CD8-positive, alpha-beta memory T cell (primary cell): Measurements from ENCODE around the gene CTNNA3. TPM values are rescaled to one million over a fixed set of nuclear protein-coding genes. Genes with fewer than 3 reads are reported as not detected.

Experiments used
- CTCF ChIA-PET: fragments of 350-600 bp; sonication (Branson Sonifier 250); formaldehyde crosslinking; loops from one replicate; lab custom pipeline; 2021; ENCODE audit warnings: antibody characterized with exemption; lab: Charles Lee
- POLR2A ChIA-PET: fragments of 350-600 bp; sonication (Branson Sonifier 250); formaldehyde crosslinking; loops from one replicate; lab custom pipeline; 2021; ENCODE audit warnings: antibody characterized with exemption; lab: Charles Lee
- DNase-seq, 5 donors: peaks; one replicate each; pipeline versions ENCODE4 v3.0.0 to v3.0.0-alpha.2; 2020 to 2022; ENCODE audit warnings: mixed read lengths in 1 of 5
- H3K27ac ChIP-seq: one replicate; pipeline ENCODE4 v1.7.0; 2013; ENCODE audit warnings: low read depth, mild to moderate bottlenecking, low read length, moderate library complexity
- H3K27me3 ChIP-seq: 2 replicates; pipeline ENCODE4 v1.7.0; 2013; ENCODE audit warnings: low read length, mild to moderate bottlenecking; ENCODE audit not compliant: insufficient read depth, poor library complexity, severe bottlenecking
- H3K36me3 ChIP-seq: 2 replicates; pipeline ENCODE4 v1.7.0; 2013; ENCODE audit warnings: mild to moderate bottlenecking, low read length, moderate library complexity; ENCODE audit not compliant: insufficient read depth
- H3K4me1 ChIP-seq: 2 replicates; pipeline ENCODE4 v1.7.0; 2013; ENCODE audit warnings: mild to moderate bottlenecking, low read length, moderate library complexity; ENCODE audit not compliant: insufficient read depth
- H3K4me3 ChIP-seq: 2 replicates; pipeline ENCODE4 v1.7.0; 2013; ENCODE audit warnings: mild to moderate bottlenecking, low read length
- H3K9me3 ChIP-seq: 2 replicates; pipeline ENCODE4 v1.7.0; 2013; ENCODE audit warnings: mild to moderate bottlenecking, low read length
- H3K27ac Mint-ChIP-seq, 8 donors: one replicate each; pipeline ENCODE4 v1.8.0; 2020 to 2021; ENCODE audit warnings: mixed read lengths in 8 of 8, mild to moderate bottlenecking in 6 of 8, inconsistent platforms in 3 of 8, moderate library complexity in 3 of 8
- H3K27me3 Mint-ChIP-seq, 2 donors: one replicate each; pipeline ENCODE4 v1.8.0; 2020 to 2021; ENCODE audit warnings: mixed read lengths in 2 of 2, mild to moderate bottlenecking in 1 of 2, moderate library complexity in 1 of 2
- H3K36me3 Mint-ChIP-seq, 3 donors: one replicate each; pipeline ENCODE4 v1.8.0; 2020 to 2021; ENCODE audit warnings: mixed read lengths in 3 of 3, inconsistent platforms in 1 of 3, mild to moderate bottlenecking in 1 of 3
- H3K4me1 Mint-ChIP-seq, 3 donors: one replicate each; pipeline ENCODE4 v1.8.0; 2020 to 2021; ENCODE audit warnings: mixed read lengths in 3 of 3, inconsistent platforms in 1 of 3, mild to moderate bottlenecking in 1 of 3
- H3K4me3 Mint-ChIP-seq, 7 donors: one replicate each; pipeline ENCODE4 v1.8.0; 2020 to 2021; ENCODE audit warnings: mixed read lengths in 7 of 7, mild to moderate bottlenecking in 6 of 7, moderate library complexity in 4 of 7, inconsistent platforms in 2 of 7
- H3K9me3 Mint-ChIP-seq, 5 donors: one replicate each; pipeline ENCODE4 v1.8.0; 2020 to 2022; ENCODE audit warnings: mixed read lengths in 5 of 5, mild to moderate bottlenecking in 3 of 5, moderate library complexity in 2 of 5, inconsistent platforms in 1 of 5
- polyA plus RNA-seq: library from polyadenylated mRNA; unstranded; fragments of 300-500 nt; fragmentation: Illumina TruSeq; gene quantifications from one replicate; pipeline ENCODE4 v1.2.3, GENCODE V29; 2021
- total RNA-seq, 2 experiments: library from RNA; stranded (reverse); gene quantifications; one replicate each; pipeline ENCODE4 v1.2.3, GENCODE V29; 2021

CTNNA3 gene
- total and polyA plus RNA-seq, 3 experiments from 2014 or later: 0.92 TPM; not detected in 2

DNA sequence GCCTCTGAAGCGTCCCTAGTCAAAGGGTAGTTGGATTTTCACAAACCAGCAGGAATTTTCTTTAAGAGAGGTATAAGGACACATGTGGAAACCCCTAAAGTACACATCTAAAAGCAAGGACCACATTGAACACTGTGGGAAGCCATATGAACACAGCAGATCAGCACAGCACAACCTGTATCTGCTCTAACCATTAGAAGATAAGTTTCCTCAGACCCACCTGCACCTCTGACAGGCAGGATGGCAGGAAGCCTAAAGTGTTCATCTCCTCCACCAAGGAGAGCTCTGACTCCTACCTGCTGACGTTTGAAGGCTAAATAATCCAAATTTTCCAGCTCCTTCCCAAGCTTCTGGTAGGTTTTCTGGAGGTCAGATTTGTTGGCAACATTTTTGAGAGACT is 174.4 kb downstream of the CTNNA3 start:
- H3K9me3 Mint-ChIP-seq: no peaks in the 10 kb centered on the region
- peaks cover 0 to 4% (median 2%) of the 10 kb centered on the region in 3 donors for H3K4me1 Mint-ChIP-seq
- ChIA-PET CTCF (interaction anchor here (1.1 to 2.0 kb wide), 3 partner anchors 10 to 258 kb away, joined by 4 to 6 read pairs (median 5); no protein-coding TSS in a partner anchor), POLR2A (no interaction called here)
- no peaks in the 10 kb centered on the region for H3K9me3 ChIP-seq
- no peak overlapping the region for H3K4me3 Mint-ChIP-seq
- peaks cover 0 to 19% of the 10 kb centered on the region in 2 donors for H3K27me3 Mint-ChIP-seq
- H3K4me1 ChIP-seq: no peaks in the 10 kb centered on the region
- H3K27ac Mint-ChIP-seq: no peak overlapping the region
- no peak overlapping the region for H3K27ac ChIP-seq
- no peaks in the 10 kb centered on the region for H3K36me3 ChIP-seq
- no peaks in the 10 kb centered on the region for H3K27me3 ChIP-seq
- no peak for DNase-seq
- no peaks in the 10 kb centered on the region for H3K36me3 Mint-ChIP-seq
- H3K4me3 ChIP-seq: no peak overlapping the region

- ChIA-PET CTCF (interaction anchor here (1.0 to 2.0 kb wide), 3 partner anchors 11 to 28 kb away, joined by 3 to 6 read pairs (median 4); no protein-coding TSS in a partner anchor), POLR2A (no interaction called here)
- no peak overlapping the region for H3K4me3 Mint-ChIP-seq
- no peak overlapping the region for H3K27ac ChIP-seq
- no peaks in the 10 kb centered on the region for H3K9me3 Mint-ChIP-seq
- no peaks in the 10 kb centered on the region for H3K9me3 ChIP-seq
- H3K27ac Mint-ChIP-seq: no peak overlapping the region
- peaks cover 0 to 24% of the 10 kb centered on the region in 2 donors for H3K27me3 Mint-ChIP-seq
- H3K27me3 ChIP-seq: no peaks in the 10 kb centered on the region
- no peaks in the 10 kb centered on the region for H3K36me3 Mint-ChIP-seq
- peak in 2 of 5 donors; percentile 7 to 22 for DNase-seq
- peaks cover 0 to 4% (median 2%) of the 10 kb centered on the region in 3 donors for H3K4me1 Mint-ChIP-seq
- no peak overlapping the region for H3K4me3 ChIP-seq
- H3K36me3 ChIP-seq: no peaks in the 10 kb centered on the region
- H3K4me1 ChIP-seq: no peaks in the 10 kb centered on the region
These were observed 175.0 kb downstream of the CTNNA3 start for GRCh38 chr10:67520924-67521520.

DNA sequence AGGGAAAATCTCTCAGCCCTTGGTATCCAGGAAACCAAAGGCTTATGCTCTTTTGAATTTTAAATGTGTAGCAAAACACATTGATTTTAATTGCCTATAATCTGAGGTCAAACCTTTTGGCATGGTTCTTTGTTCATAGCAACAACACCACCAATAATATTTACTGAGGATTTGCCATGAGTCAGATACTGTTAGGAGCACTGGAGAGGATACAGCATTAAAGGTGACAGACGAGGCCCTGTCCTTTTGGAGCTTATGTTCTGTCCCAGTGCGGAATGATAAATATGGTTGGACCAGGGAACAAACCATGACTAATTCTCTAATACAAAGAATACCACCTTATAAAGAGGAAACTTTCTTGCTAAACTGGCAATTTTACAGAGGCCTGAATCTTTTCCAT is 176.6 kb downstream of the CTNNA3 start:
- ChIA-PET CTCF (no interaction called here), POLR2A (no interaction called here)
- Mint-ChIP-seq H3K27ac (no peak overlapping the region), H3K4me3 (no peak overlapping the region), H3K36me3 (no peaks in the 10 kb centered on the region), H3K4me1 (peaks cover 0 to 4% (median 2%) of the 10 kb centered on the region in 3 donors), H3K9me3 (no peaks in the 10 kb centered on the region), H3K27me3 (peaks cover 0 to 24% of the 10 kb centered on the region in 2 donors)
- Histone ChIP-seq H3K4me1 (no peaks in the 10 kb centered on the region), H3K27me3 (no peaks in the 10 kb centered on the region), H3K36me3 (no peaks in the 10 kb centered on the region), H3K9me3 (no peaks in the 10 kb centered on the region), H3K4me3 (no peak overlapping the region), H3K27ac (no peak overlapping the region)
- no peak for DNase-seq

DNA sequence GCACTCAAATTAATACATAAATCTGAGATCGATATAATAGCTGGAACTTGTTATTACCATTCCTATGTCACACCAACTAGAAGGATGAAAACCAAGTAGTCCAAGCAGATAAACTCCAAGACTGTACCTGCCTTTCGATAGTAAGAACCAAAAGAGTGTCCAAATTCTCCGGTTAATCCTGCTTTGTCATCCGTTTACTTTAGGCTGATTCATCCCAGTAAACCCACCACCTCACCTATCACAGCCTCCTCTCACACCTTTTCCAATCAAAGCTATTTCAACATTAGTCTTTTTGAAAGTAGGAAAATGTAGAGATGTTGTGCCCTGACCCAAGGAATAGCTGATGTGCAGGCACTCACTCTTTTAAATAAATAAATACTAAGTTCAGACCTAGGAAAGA is 177.2 kb downstream of the CTNNA3 start:
- Mint-ChIP-seq H3K27ac (no peak overlapping the region), H3K4me1 (peaks cover 0 to 4% (median 2%) of the 10 kb centered on the region in 3 donors), H3K36me3 (no peaks in the 10 kb centered on the region), H3K4me3 (no peak overlapping the region), H3K9me3 (no peaks in the 10 kb centered on the region), H3K27me3 (peaks cover 0 to 24% of the 10 kb centered on the region in 2 donors)
- H3K4me1 ChIP-seq: no peaks in the 10 kb centered on the region
- POLR2A ChIA-PET: no interaction called here
- H3K27me3 ChIP-seq: no peaks in the 10 kb centered on the region
- CTCF ChIA-PET: no interaction called here
- H3K9me3 ChIP-seq: no peaks in the 10 kb centered on the region
- no peak overlapping the region for H3K4me3 ChIP-seq
- DNase-seq: no peak
- no peaks in the 10 kb centered on the region for H3K36me3 ChIP-seq
- no peak overlapping the region for H3K27ac ChIP-seq

GRCh38 chr10:67518043-67518442 is 178.0 kb downstream of the CTNNA3 start:
- H3K4me3 ChIP-seq: no peak overlapping the region
- Mint-ChIP-seq H3K9me3 (no peaks in the 10 kb centered on the region), H3K4me3 (no peak overlapping the region), H3K4me1 (peaks cover 0 to 4% (median 2%) of the 10 kb centered on the region in 3 donors), H3K36me3 (no peaks in the 10 kb centered on the region), H3K27me3 (peaks cover 0 to 24% of the 10 kb centered on the region in 2 donors), H3K27ac (no peak overlapping the region)
- ChIA-PET POLR2A (no interaction called here), CTCF (no interaction called here)
- no peaks in the 10 kb centered on the region for H3K9me3 ChIP-seq
- no peaks in the 10 kb centered on the region for H3K27me3 ChIP-seq
- DNase-seq: no peak
- H3K36me3 ChIP-seq: no peaks in the 10 kb centered on the region
- H3K27ac ChIP-seq: no peak overlapping the region
- no peaks in the 10 kb centered on the region for H3K4me1 ChIP-seq

- Mint-ChIP-seq H3K36me3 (no peaks in the 10 kb centered on the region), H3K4me3 (no peak overlapping the region), H3K27me3 (peaks cover 4 to 8% of the 10 kb centered on the region in 2 donors), H3K9me3 (peaks cover 0 to 3% (median 0%) of the 10 kb centered on the region in 5 donors), H3K27ac (no peak overlapping the region), H3K4me1 (no peaks in the 10 kb centered on the region)
- Histone ChIP-seq H3K27ac (no peak overlapping the region), H3K27me3 (no peaks in the 10 kb centered on the region), H3K9me3 (no peaks in the 10 kb centered on the region), H3K4me1 (no peaks in the 10 kb centered on the region), H3K36me3 (no peaks in the 10 kb centered on the region), H3K4me3 (no peak overlapping the region)
- DNase-seq: no peak
- POLR2A ChIA-PET: no interaction called here
- CTCF ChIA-PET: no interaction called here
These were observed 189.3 kb downstream of the CTNNA3 start for GRCh38 chr10:67506757-67507091.

DNA sequence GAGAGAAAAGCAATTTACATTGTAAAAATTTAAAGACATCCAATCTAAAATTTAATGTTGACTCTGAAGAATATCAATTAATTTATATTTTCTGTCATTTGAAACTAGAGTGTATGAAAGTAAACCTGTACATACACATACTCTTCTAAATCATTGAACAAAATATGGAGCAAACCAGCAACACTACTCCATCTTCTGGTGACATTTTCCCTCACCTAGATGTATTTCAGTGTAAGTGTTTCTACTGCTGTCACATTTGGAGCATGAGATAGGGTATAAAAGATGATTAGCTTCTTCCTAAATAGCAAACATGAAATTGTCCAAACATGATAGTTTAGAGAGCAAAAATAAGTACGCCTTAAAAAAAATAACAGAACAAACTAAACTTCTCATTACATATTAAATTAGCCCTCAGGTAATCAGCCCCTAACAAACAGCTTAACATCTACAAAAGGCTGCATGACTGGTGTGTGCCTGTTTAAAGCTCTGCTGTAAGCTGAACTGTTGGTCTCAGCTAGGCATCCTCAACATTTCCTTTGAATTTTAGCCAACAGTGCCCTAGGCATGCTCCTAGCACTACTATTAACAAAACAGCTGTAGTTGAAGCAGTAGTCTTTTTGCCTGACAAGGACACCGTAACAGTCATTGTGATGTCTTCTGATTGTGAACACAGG is 189.8 kb downstream of the CTNNA3 start:
- H3K36me3 ChIP-seq: no peaks in the 10 kb centered on the region
- H3K4me1 ChIP-seq: no peaks in the 10 kb centered on the region
- peaks cover 9 to 12% of the 10 kb centered on the region in 2 donors for H3K27me3 Mint-ChIP-seq
- no peak overlapping the region for H3K27ac Mint-ChIP-seq
- no peak overlapping the region for H3K4me3 Mint-ChIP-seq
- H3K4me1 Mint-ChIP-seq: no peaks in the 10 kb centered on the region
- no peak overlapping the region for H3K4me3 ChIP-seq
- peaks cover 0 to 3% (median 0%) of the 10 kb centered on the region in 5 donors for H3K9me3 Mint-ChIP-seq
- no peaks in the 10 kb centered on the region for H3K9me3 ChIP-seq
- ChIA-PET CTCF (no interaction called here), POLR2A (no interaction called here)
- no peaks in the 10 kb centered on the region for H3K36me3 Mint-ChIP-seq
- H3K27ac ChIP-seq: no peak overlapping the region
- DNase-seq: no peak
- H3K27me3 ChIP-seq: no peaks in the 10 kb centered on the region

DNA sequence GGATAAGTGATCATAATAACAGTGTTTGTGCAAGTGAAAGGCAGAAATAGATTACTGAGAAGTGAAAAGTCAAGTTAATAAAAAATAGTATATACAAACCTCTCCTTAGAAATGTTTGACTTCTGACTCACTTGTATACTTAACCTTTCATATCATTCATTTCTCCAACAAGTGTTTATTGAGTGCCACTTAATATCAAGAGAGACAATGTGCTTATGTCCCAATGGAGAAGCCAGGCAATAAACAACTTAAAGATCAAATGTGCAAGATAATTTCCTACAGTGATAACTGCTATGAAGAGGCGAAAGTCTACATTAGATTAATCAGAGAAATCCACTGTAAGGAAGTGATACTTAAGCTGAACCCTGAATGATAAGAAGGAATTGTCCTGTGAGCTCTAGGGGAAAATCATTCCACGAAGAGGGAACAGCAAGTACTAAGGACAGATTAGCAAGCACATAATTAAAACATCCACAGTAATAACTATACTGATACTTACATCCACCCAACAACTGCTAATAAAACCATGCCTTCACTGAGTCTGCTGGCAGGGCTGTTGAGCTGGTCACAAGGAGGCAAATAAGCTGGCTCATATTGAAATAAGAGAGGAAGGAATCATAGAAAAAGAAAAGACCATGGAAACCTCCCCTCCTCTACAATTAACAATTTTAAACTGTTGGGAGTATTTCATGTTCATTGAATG is 203.5 kb downstream of the CTNNA3 start:
- no peaks in the 10 kb centered on the region for H3K9me3 ChIP-seq
- H3K27ac ChIP-seq: no peak overlapping the region
- Mint-ChIP-seq H3K36me3 (no peaks in the 10 kb centered on the region), H3K4me1 (no peaks in the 10 kb centered on the region), H3K27me3 (peaks cover 2 to 4% of the 10 kb centered on the region in 2 donors), H3K9me3 (no peaks in the 10 kb centered on the region), H3K4me3 (no peak overlapping the region), H3K27ac (no peak overlapping the region)
- ChIA-PET CTCF (interaction anchor here (1.0 kb wide), 1 partner anchor 28 kb away, joined by 4 read pairs; no protein-coding TSS in a partner anchor), POLR2A (no interaction called here)
- H3K36me3 ChIP-seq: no peaks in the 10 kb centered on the region
- no peak overlapping the region for H3K4me3 ChIP-seq
- H3K27me3 ChIP-seq: no peaks in the 10 kb centered on the region
- DNase-seq: no peak
- H3K4me1 ChIP-seq: no peaks in the 10 kb centered on the region
